Ishikawa (cell line): ENCODE results near the gene OR8G5.

ENCODE experiments used
- EGR1 ChIP-seq: IDR thresholded peaks from 2 replicates; pipeline ENCODE4 v1.6.1; 2012
- RAD21 ChIP-seq: IDR thresholded peaks from 2 replicates; pipeline ENCODE4 v1.6.1; 2012; ENCODE audit warnings: low read depth

DNA sequence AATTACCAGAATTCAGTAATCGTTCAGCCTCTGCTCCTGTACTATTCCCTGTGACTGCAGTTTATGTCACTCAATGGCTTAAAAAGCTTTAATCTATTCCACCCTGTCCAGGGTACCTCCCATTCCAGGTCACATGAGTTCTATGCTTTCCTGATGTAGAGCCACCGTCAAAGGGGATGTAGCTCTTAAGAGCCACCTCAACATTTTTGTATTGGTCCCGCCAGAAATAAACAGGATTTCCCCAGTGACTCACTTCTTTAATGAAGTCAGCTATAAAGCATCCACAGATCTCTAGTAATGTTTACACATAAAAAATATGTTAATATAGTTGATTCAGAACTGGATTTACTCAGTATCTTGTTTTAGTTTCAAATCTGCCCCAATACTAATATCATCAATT lies 58.9 kb downstream of the OR8G5 start:
- TF ChIP-seq EGR1 (no peak), RAD21 (no peak)
